Neutrophil (primary cell): ENCODE data around the gene RIN3.

Experiments
- H3K27ac ChIP-seq: fragments of 200-600 bp; sonication (generic); 2 replicates; pipeline ENCODE4 v1.5.1; 2016; ENCODE audit warnings: mild to moderate bottlenecking, moderate library complexity
- H3K27me3 ChIP-seq: fragments of 200-600 bp; sonication (generic); 2 replicates; pipeline ENCODE4 v1.6.0; 2016; ENCODE audit warnings: mild to moderate bottlenecking
- H3K36me3 ChIP-seq: fragments of 200-600 bp; sonication (generic); 2 replicates; pipeline ENCODE4 v1.5.1; 2017
- H3K4me1 ChIP-seq, 2 experiments: fragments of 200-600 bp in 1 of 2; sonication (generic) in 1 of 2; 1 replicate in 1 of 2; 2 replicates in 1 of 2; pipeline versions ENCODE4 v1.5.1 to v1.6.1; 2013 to 2016; ENCODE audit warnings: low read depth in 1 of 2, low read length in 1 of 2, mild to moderate bottlenecking in 1 of 2, moderate library complexity in 1 of 2; ENCODE audit not compliant: control insufficient read depth in 1 of 2, insufficient read depth in 1 of 2
- H3K4me3 ChIP-seq, 2 experiments: fragments of 200-600 bp in 1 of 2; sonication (generic) in 1 of 2; 1 replicate in 1 of 2; 2 replicates in 1 of 2; pipeline ENCODE4 v1.5.1; 2013 to 2016; ENCODE audit warnings: low read depth in 1 of 2, low read length in 1 of 2, mild to moderate bottlenecking in 1 of 2, moderate library complexity in 1 of 2
- H3K9me3 ChIP-seq: fragments of 200-600 bp; sonication (generic); 2 replicates; pipeline ENCODE4 v1.5.1; 2016
- CTCF ChIP-seq: fragments of 200-600 bp; sonication (generic); IDR thresholded peaks from 2 replicates; pipeline ENCODE4 v1.5.1; 2016; ENCODE audit warnings: antibody characterized with exemption

Gene RIN3

GRCh38 chr14:92481386-92481785, 32.2 kb upstream of the RIN3 start:
- H3K36me3 ChIP-seq, result peaks cover 10% of the 10 kb centered on the region
- H3K27me3 ChIP-seq, result no peaks in the 10 kb centered on the region
- no peaks in the 10 kb centered on the region for H3K9me3 ChIP-seq
- TF ChIP-seq CTCF, result no peak
- no peak overlapping the region for H3K4me3 ChIP-seq
- peak overlapping the region; percentile 42 for H3K27ac ChIP-seq
- H3K4me1 ChIP-seq, result peaks cover 21 to 24% of the 10 kb centered on the region in 2 experiments

- H3K4me1 ChIP-seq, result peaks cover 23 to 26% of the 10 kb centered on the region in 2 experiments
- H3K27me3 ChIP-seq, result no peaks in the 10 kb centered on the region
- peaks cover 10% of the 10 kb centered on the region for H3K36me3 ChIP-seq
- peak overlapping the region; percentile 42 for H3K27ac ChIP-seq
- no peak for TF ChIP-seq CTCF
- H3K9me3 ChIP-seq, result no peaks in the 10 kb centered on the region
- no peak overlapping the region for H3K4me3 ChIP-seq
Measured at GRCh38 chr14:92481811-92482555, 31.6 kb upstream of the RIN3 start.

GRCh38 chr14:92482621-92483319, 30.8 kb upstream of the RIN3 start:
- Histone ChIP-seq H3K27me3 (no peaks in the 10 kb centered on the region), H3K4me1 (peaks cover 31 to 34% of the 10 kb centered on the region in 2 experiments), H3K27ac (no peak overlapping the region), H3K4me3 (no peak overlapping the region), H3K36me3 (peaks cover 10% of the 10 kb centered on the region), H3K9me3 (no peaks in the 10 kb centered on the region)
- TF ChIP-seq CTCF, result no peak

- no peak overlapping the region for H3K27ac ChIP-seq
- peaks cover 10% of the 10 kb centered on the region for H3K36me3 ChIP-seq
- no peaks in the 10 kb centered on the region for H3K9me3 ChIP-seq
- H3K4me1 ChIP-seq, result peaks cover 46 to 49% of the 10 kb centered on the region in 2 experiments
- no peak overlapping the region for H3K4me3 ChIP-seq
- no peak for TF ChIP-seq CTCF
- no peaks in the 10 kb centered on the region for H3K27me3 ChIP-seq
Measured at GRCh38 chr14:92484132-92484823, 29.3 kb upstream of the RIN3 start.

- peaks cover 10% of the 10 kb centered on the region for H3K36me3 ChIP-seq
- peaks cover 61 to 64% of the 10 kb centered on the region in 2 experiments for H3K4me1 ChIP-seq
- H3K9me3 ChIP-seq, result no peaks in the 10 kb centered on the region
- peak overlapping the region in 1 of 2 experiments; percentile 32 for H3K4me3 ChIP-seq
- H3K27ac ChIP-seq, result peak overlapping the region; percentile 86
- H3K27me3 ChIP-seq, result no peaks in the 10 kb centered on the region
- TF ChIP-seq CTCF, result no peak
Measured at GRCh38 chr14:92486881-92487280, 26.7 kb upstream of the RIN3 start.
